Measurements from ENCODE around the gene CIDEB.
A peak's percentile ranks its signal among the peaks of the same experiment; 100 is the strongest.

DNA sequence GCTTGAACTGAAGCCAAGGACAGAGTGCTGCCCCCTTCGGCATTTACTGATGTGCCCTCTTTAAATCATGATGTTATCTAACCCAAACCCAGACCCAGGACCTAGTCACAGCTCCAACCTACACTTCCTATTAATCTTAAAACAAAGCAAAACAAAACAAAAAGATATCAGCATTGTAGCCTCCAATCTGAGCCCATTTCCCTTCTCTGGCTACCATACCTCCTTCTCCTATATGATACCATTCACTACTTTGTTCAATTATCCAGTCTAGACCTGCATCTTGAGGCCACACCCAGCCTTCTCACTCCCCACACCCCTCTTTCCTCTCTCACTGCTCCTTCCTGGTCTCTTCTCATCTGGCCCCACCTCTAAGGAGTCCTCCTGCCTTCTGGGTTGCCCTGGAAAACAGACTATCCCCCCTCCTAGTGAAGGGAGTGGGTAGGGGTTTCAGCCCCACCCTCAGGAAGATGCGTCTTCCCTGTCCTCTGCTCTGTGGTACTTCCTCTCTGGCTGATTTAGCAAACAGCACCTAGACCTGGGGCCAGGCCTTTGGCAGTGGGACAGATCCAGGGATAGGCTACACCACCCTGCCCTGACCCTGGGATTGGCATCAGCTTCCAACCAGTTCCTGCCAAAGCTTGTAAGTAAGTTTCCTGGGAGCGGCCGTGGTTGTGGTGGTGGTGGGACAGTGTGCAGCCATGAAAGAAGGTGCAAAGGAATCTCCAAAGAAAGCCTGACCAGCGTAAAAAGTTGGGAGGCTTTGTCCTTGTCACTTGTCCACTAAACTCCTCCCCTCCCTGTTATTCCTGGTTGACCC, 6.8 kb upstream of the CIDEB start:
- TF ChIP-seq POLR2AphosphoS5 (IDR thresholded peaks at IDR 0.05; ENCODE audit: borderline replicate concordance, low read depth, low read length) (peak; percentile 20; the same call in 1 of the 2 replicates), EZH2 (IDR thresholded peaks at IDR 0.05) (no peak)

Measured in SK-N-MC (cell line).